ENCODE measurements around the gene COL23A1.

DNA sequence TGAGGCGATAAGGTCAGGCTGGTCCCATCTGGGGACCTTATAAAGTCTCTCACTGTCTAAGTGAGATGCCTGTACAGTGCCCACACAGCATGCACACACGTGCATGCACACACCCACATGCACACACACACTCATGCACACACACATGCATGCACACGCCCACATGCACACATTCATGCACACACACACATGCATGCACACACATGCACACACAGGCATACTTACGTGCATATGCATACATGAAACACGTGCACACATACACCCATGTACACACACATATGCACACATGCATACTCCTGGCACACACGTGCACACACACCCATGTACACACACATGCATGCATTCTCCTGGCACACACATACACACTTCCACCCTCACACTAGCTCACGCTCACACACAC is 12.2 kb downstream of the COL23A1 start:
- TF ChIP-seq, protein P1, sequence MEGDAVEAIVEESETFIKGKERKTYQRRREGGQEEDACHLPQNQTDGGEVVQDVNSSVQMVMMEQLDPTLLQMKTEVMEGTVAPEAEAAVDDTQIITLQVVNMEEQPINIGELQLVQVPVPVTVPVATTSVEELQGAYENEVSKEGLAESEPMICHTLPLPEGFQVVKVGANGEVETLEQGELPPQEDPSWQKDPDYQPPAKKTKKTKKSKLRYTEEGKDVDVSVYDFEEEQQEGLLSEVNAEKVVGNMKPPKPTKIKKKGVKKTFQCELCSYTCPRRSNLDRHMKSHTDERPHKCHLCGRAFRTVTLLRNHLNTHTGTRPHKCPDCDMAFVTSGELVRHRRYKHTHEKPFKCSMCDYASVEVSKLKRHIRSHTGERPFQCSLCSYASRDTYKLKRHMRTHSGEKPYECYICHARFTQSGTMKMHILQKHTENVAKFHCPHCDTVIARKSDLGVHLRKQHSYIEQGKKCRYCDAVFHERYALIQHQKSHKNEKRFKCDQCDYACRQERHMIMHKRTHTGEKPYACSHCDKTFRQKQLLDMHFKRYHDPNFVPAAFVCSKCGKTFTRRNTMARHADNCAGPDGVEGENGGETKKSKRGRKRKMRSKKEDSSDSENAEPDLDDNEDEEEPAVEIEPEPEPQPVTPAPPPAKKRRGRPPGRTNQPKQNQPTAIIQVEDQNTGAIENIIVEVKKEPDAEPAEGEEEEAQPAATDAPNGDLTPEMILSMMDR (IDR thresholded peaks at IDR 0.05) = no peak
- TF ChIP-seq EZH2 (IDR thresholded peaks at IDR 0.05; ENCODE audit: borderline replicate concordance, insufficient read depth, low read depth, low read length, poor library complexity, severe bottlenecking) = no peak

Measured in B cell (primary cell).